Renal cortex interstitium (tissue), 15 donors: ENCODE measurements around the gene KCNJ1. TPM values are rescaled to one million over a fixed set of nuclear protein-coding genes. Genes with fewer than 3 reads are reported as not detected.

Experiments
- DNase-seq, 11 donors: peaks; one replicate each; pipeline ENCODE4 v3.0.0-alpha.2; 2013; ENCODE audit warnings: low read depth in 9 of 11, low spot score in 4 of 11; ENCODE audit errors: extremely low read depth in 1 of 11
- long read RNA-seq, 16 experiments: transcript quantifications; one replicate each; lab custom pipeline, GENCODE V29; 2026
- polyA plus RNA-seq, 3 donors: library from polyadenylated mRNA; unstranded; fragments of 120-200 nt; gene quantifications; one replicate each; pipeline ENCODE4 v1.2.1, GENCODE V29; 2013; ENCODE audit not compliant: insufficient read length in 3 of 3

The KCNJ1 gene
- 10 to 100 TPM; 65.7 to 91.3 (median 89.0) TPM for polyA plus RNA-seq
- long read RNA-seq, donor 1, full-length matches to known transcripts: 13 of 13 reads
- long read RNA-seq, donor 1, partial matches to known transcripts: 0 of 13 reads
- long read RNA-seq, donor 1, other reads (novel, unspliced or antisense): 0 of 13 reads
- long read RNA-seq, donor 2, full-length matches to known transcripts: 16 of 16 reads
- long read RNA-seq, donor 2, partial matches to known transcripts: 0 of 16 reads
- long read RNA-seq, donor 2, other reads (novel, unspliced or antisense): 0 of 16 reads
- long read RNA-seq, donor 3, full-length matches to known transcripts: 36 of 36 reads
- long read RNA-seq, donor 3, partial matches to known transcripts: 0 of 36 reads
- long read RNA-seq, donor 3, other reads (novel, unspliced or antisense): 0 of 36 reads
- long read RNA-seq, donor 4, full-length matches to known transcripts: 14 of 14 reads
- long read RNA-seq, donor 4, partial matches to known transcripts: 0 of 14 reads
- long read RNA-seq, donor 4, other reads (novel, unspliced or antisense): 0 of 14 reads
- long read RNA-seq, donor 5: 0 reads
- long read RNA-seq, donor 6, full-length matches to known transcripts: 25 of 25 reads
- long read RNA-seq, donor 6, partial matches to known transcripts: 0 of 25 reads
- long read RNA-seq, donor 6, other reads (novel, unspliced or antisense): 0 of 25 reads
- long read RNA-seq, donor 7, full-length matches to known transcripts: 22 of 22 reads
- long read RNA-seq, donor 7, partial matches to known transcripts: 0 of 22 reads
- long read RNA-seq, donor 7, other reads (novel, unspliced or antisense): 0 of 22 reads
- long read RNA-seq, donor 8, full-length matches to known transcripts: 31 of 31 reads
- long read RNA-seq, donor 8, partial matches to known transcripts: 0 of 31 reads
- long read RNA-seq, donor 8, other reads (novel, unspliced or antisense): 0 of 31 reads
- long read RNA-seq, donor 9, full-length matches to known transcripts: 23 of 23 reads
- long read RNA-seq, donor 9, partial matches to known transcripts: 0 of 23 reads
- long read RNA-seq, donor 9, other reads (novel, unspliced or antisense): 0 of 23 reads
- long read RNA-seq, donor 10, full-length matches to known transcripts: 20 of 20 reads
- long read RNA-seq, donor 10, partial matches to known transcripts: 0 of 20 reads
- long read RNA-seq, donor 10, other reads (novel, unspliced or antisense): 0 of 20 reads
- long read RNA-seq, donor 11, full-length matches to known transcripts: 15 of 15 reads
- long read RNA-seq, donor 11, partial matches to known transcripts: 0 of 15 reads
- long read RNA-seq, donor 11, other reads (novel, unspliced or antisense): 0 of 15 reads
- long read RNA-seq, donor 12, full-length matches to known transcripts: 12 of 12 reads
- long read RNA-seq, donor 12, partial matches to known transcripts: 0 of 12 reads
- long read RNA-seq, donor 12, other reads (novel, unspliced or antisense): 0 of 12 reads
- long read RNA-seq, donor 13: 0 reads
- long read RNA-seq, donor 14, full-length matches to known transcripts: 25 of 25 reads
- long read RNA-seq, donor 14, partial matches to known transcripts: 0 of 25 reads
- long read RNA-seq, donor 14, other reads (novel, unspliced or antisense): 0 of 25 reads
- long read RNA-seq, donor 15, full-length matches to known transcripts: 16 of 16 reads
- long read RNA-seq, donor 15, partial matches to known transcripts: 0 of 16 reads
- long read RNA-seq, donor 15, other reads (novel, unspliced or antisense): 0 of 16 reads
- long read RNA-seq, donor 16, full-length matches to known transcripts: 55 of 55 reads
- long read RNA-seq, donor 16, partial matches to known transcripts: 0 of 55 reads
- long read RNA-seq, donor 16, other reads (novel, unspliced or antisense): 0 of 55 reads

- no peak for DNase-seq
These were observed at the start of gene KCNJ1 for GRCh38 chr11:128867277-128867676. Gene KCNJ1, minus strand, starts transcription at chr11:128867296. Its CDS starts 27,053 bp downstream, at chr11:128840243.

DNA sequence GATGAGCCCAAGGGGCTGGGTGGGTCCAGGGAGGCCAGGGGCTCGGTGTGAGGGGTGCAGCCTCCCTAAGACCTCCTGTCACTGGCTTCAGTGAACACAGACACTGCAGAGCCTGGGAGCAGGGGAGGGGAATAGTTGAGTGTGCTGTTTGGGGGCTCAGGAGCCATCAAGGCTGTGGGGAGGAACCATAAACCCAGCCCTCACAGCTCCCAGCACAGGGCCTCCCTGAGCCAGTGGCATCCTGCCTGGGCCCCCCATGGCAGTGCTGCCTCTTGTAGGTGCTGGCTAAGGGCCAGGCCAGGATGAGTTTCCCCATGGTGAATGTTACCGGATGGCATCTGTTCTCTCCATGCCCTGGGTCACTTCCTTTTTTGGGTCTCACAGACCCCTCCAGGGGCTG is 49.6 kb upstream of the KCNJ1 start:
- no peak for DNase-seq

DNA sequence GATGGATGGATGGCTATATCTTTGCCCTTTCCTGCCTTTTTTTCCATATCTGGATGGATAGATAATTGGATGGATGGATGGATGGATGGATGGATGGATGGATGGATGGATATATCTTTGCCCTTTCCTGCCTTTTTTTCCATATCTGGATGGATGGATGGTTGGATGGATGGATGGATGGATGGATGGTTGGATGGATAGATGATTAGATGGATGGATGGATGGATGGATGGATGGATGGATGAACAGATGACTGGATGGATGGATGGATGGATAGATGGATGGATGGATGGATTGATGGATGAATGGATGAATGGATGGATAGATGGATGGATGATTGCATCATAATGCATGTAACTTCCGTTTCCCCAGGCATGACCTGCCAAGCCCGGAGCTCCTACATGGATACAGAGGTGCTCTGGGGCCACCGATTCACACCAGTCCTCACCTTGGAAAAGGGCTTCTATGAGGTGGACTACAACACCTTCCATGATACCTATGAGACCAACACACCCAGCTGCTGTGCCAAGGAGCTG is 49.0 kb upstream of the KCNJ1 start:
- no peak for DNase-seq

- no peak for DNase-seq
These were observed 48.0 kb upstream of the KCNJ1 start for GRCh38 chr11:128915149-128915521.

- DNase-seq: no peak
These were observed 47.4 kb upstream of the KCNJ1 start for GRCh38 chr11:128914216-128915148.

GRCh38 chr11:128913806-128914205 is 46.7 kb upstream of the KCNJ1 start:
- DNase-seq: no peak

DNA sequence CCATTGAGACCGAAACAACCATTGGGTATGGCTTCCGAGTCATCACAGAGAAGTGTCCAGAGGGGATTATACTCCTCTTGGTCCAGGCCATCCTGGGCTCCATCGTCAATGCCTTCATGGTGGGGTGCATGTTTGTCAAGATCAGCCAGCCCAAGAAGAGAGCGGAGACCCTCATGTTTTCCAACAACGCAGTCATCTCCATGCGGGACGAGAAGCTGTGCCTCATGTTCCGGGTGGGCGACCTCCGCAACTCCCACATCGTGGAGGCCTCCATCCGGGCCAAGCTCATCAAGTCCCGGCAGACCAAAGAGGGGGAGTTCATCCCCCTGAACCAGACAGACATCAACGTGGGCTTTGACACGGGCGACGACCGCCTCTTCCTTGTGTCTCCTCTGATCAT is 44.6 kb upstream of the KCNJ1 start:
- no peak for DNase-seq

DNA sequence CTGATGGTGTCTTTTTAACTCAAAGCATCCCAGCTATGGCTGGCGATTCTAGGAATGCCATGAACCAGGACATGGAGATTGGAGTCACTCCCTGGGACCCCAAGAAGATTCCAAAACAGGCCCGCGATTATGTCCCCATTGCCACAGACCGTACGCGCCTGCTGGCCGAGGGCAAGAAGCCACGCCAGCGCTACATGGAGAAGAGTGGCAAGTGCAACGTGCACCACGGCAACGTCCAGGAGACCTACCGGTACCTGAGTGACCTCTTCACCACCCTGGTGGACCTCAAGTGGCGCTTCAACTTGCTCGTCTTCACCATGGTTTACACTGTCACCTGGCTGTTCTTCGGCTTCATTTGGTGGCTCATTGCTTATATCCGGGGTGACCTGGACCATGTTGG is 44.1 kb upstream of the KCNJ1 start:
- no peak for DNase-seq

DNA sequence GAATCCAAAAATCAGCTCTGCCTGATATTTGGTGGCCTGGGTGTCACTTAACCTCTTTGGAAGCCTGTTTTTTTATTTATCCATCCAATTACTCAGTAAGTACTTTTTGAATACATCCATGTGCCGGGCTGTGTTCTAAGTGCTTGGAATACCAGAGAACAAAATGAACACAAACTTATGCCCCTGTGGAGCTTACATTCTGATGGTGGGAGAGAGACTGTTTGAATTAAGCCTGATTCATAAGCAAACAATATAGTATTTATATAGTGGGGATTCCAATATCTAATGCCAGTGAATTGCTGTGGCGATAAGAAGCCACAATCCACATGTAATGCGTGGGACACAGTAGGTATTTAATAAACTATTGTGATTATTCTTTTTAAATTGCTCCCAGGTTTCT is 43.5 kb upstream of the KCNJ1 start:
- DNase-seq: no peak

GRCh38 chr11:128909438-128910125 is 42.5 kb upstream of the KCNJ1 start:
- no peak for DNase-seq

DNA sequence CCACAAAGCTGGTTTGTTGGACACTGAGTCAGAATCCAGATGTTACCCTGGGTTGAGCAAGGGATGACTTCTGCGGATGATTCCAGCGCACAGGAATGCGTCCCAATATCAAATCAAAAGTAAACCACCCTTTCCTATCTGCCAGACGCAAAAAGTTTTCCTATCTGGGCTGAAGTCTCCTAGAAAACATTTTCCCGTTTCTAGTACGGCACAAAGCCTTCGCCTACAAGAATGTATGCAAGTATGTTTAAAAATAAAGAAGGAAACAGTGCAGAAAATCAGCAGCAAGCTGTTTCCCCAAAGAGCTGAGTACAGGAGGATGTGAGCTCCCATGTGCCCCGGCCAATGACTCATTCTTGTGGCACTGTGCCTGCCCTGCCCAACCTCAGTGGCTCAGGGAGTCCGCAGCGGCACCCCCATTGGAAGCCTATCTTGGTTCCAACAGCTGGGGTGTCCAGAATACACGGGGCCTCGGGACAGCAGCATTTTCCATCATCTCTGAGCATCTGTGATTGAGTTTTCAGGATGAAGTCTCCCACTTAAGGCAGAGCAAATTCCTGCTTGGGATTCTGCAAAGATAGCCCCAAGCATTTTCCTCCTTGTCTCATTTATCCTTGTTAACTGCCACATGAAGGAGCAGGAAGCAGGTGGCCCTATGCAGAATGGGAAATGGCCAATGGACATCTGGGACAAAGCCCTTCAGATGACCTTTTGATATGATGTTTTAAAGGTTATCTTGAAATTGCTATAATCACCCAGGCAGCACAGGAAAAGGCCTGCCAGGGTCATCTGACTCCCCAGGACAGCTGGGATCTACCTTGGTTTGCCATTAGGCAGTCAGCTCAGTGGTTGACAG is 41.5 kb upstream of the KCNJ1 start:
- DNase-seq: no peak

GRCh38 chr11:128907585-128907984 is 40.5 kb upstream of the KCNJ1 start:
- DNase-seq: no peak

- DNase-seq: no peak
These were observed 39.3 kb upstream of the KCNJ1 start for GRCh38 chr11:128906185-128907050.
